Suprapubic skin (tissue), 4 donors: ENCODE measurements around the gene CDC25C. TPM values are rescaled to one million over a fixed set of nuclear protein-coding genes. Genes with fewer than 3 reads are reported as not detected.

Source experiments
- DNase-seq, 2 donors: peaks; one replicate each; pipeline ENCODE4 v3.0.0-alpha.2; 2019; ENCODE audit warnings: low spot score in 2 of 2
- H3K27ac ChIP-seq: fragments of 200-600 bp; sonication (generic); one replicate; pipeline ENCODE4 v1.5.1; 2019
- H3K27me3 ChIP-seq: fragments of 200-600 bp; sonication (generic); one replicate; pipeline ENCODE4 v1.5.1; 2019
- H3K36me3 ChIP-seq: fragments of 200-600 bp; sonication (generic); one replicate; pipeline ENCODE4 v1.5.1; 2019
- H3K4me1 ChIP-seq: fragments of 200-600 bp; sonication (generic); one replicate; pipeline ENCODE4 v1.5.1; 2019
- H3K4me3 ChIP-seq: fragments of 200-600 bp; sonication (generic); one replicate; pipeline ENCODE4 v1.5.1; 2019; ENCODE audit warnings: mild to moderate bottlenecking
- H3K9me3 ChIP-seq: fragments of 200-600 bp; sonication (generic); one replicate; pipeline ENCODE4 v1.5.1; 2019
- CTCF ChIP-seq, 2 donors: fragments of 200-600 bp in 1 of 2; fragments of 450-650 bp in 1 of 2; sonication (generic) in 1 of 2; IDR thresholded peaks; one replicate each; pipeline ENCODE4 v1.5.1; 2016 to 2019; ENCODE audit warnings: antibody characterized with exemption in 2 of 2, mild to moderate bottlenecking in 1 of 2, moderate library complexity in 1 of 2
- EP300 ChIP-seq: sonication (generic); formaldehyde crosslinking; IDR thresholded peaks from one replicate; pipeline ENCODE4 v1.6.1; 2017; ENCODE audit warnings: antibody characterized with exemption
- POLR2A ChIP-seq, 2 donors: fragments of 450-650 bp; IDR thresholded peaks; one replicate each; pipeline ENCODE4 v1.6.1; 2017; ENCODE audit warnings: antibody characterized with exemption in 2 of 2, mild to moderate bottlenecking in 2 of 2, moderate library complexity in 2 of 2
- POLR2AphosphoS5 ChIP-seq, 3 donors: sonication (generic); formaldehyde crosslinking; IDR thresholded peaks; one replicate each; pipeline ENCODE4 v1.6.1; 2017; ENCODE audit warnings: antibody characterized with exemption in 3 of 3
- WGBS: methylation state at CpG from one replicate; pipeline ENCODE4 v1.1.5; 2018; 5-methylcytosine and 5-hydroxymethylcytosine counted together
- total RNA-seq, 4 donors: library from RNA; depleted of rRNA; stranded (reverse); fragments of >200 nt; gene quantifications; one replicate each; pipeline ENCODE4 v1.1.0, GENCODE V29; 2016

CDC25C gene
- total RNA-seq, 4 donors from 2014 or later, result 0.38 to 1.6 (median 1.3) TPM

GRCh38 chr5:138339091-138339456 is 7.5 kb upstream of the CDC25C start:
- Histone ChIP-seq H3K4me3 (peak overlapping the region; percentile 83), H3K27me3 (no peaks in the 10 kb centered on the region), H3K9me3 (no peaks in the 10 kb centered on the region), H3K36me3 (peaks cover 28% of the 10 kb centered on the region), H3K4me1 (peaks cover 25% of the 10 kb centered on the region), H3K27ac (peak overlapping the region; percentile 96)
- no peak for DNase-seq
- WGBS, result 3% methylated on average over 7 of the region's 7 CpGs
- TF ChIP-seq POLR2A (IDR thresholded peaks at IDR 0.05) (no peak), POLR2AphosphoS5 (IDR thresholded peaks at IDR 0.05) (no peak), CTCF (IDR thresholded peaks at IDR 0.05) (no peak), EP300 (no peak)

GRCh38 chr5:138338411-138339090 is 6.9 kb upstream of the CDC25C start:
- no peaks in the 10 kb centered on the region for H3K27me3 ChIP-seq
- WGBS, result 0% methylated on average over 1 of the region's 22 CpGs

GRCh38 chr5:138337685-138338410 is 6.2 kb upstream of the CDC25C start, which contains the start of gene FAM53C:
TSS of gene FAM53C (plus strand) at chr5:138338266. CDS start at chr5:138341336, 3,070 bp downstream.
- Histone ChIP-seq H3K9me3 (no peaks in the 10 kb centered on the region), H3K27ac (peak within 1 kb of the TSS; percentile 96), H3K36me3 (peaks cover 16% of the 10 kb centered on the region), H3K4me1 (peaks cover 25% of the 10 kb centered on the region), H3K27me3 (no peaks in the 10 kb centered on the region), H3K4me3 (peak within 1 kb of the TSS; percentile 83)
- peak; percentile 92 to 97 (median 97) for TF ChIP-seq POLR2AphosphoS5 (IDR thresholded peaks at IDR 0.05)
- TF ChIP-seq CTCF (IDR thresholded peaks at IDR 0.05), result no peak
- TF ChIP-seq EP300, result no peak
- TF ChIP-seq POLR2A (IDR thresholded peaks at IDR 0.05), result peak; percentile 98 to 99
- DNase-seq, result peak; percentile 95
- WGBS, result under 1% methylated on average over 32 of the region's 56 CpGs

More at GRCh38 chr5:138338411-138339090, 6.9 kb upstream of the CDC25C start:
- Histone ChIP-seq H3K4me3 (peak overlapping the region; percentile 83), H3K4me1 (peaks cover 25% of the 10 kb centered on the region), H3K36me3 (peaks cover 23% of the 10 kb centered on the region), H3K9me3 (no peaks in the 10 kb centered on the region), H3K27ac (peak overlapping the region; percentile 96)
- TF ChIP-seq CTCF (IDR thresholded peaks at IDR 0.05) (no peak), EP300 (no peak), POLR2A (IDR thresholded peaks at IDR 0.05) (no peak), POLR2AphosphoS5 (IDR thresholded peaks at IDR 0.05) (no peak)
- no peak for DNase-seq

GRCh38 chr5:138336952-138337684 is 5.5 kb upstream of the CDC25C start:
- peak overlapping the region; percentile 96 for H3K27ac ChIP-seq
- H3K27me3 ChIP-seq, result no peaks in the 10 kb centered on the region
- TF ChIP-seq POLR2AphosphoS5 (IDR thresholded peaks at IDR 0.05) (no peak), EP300 (peak; percentile 30)
- peaks cover 29% of the 10 kb centered on the region for H3K4me1 ChIP-seq
- H3K9me3 ChIP-seq, result no peaks in the 10 kb centered on the region
- H3K36me3 ChIP-seq, result peaks cover 9% of the 10 kb centered on the region
- peak; percentile 91 to 93 for DNase-seq
- 18% methylated on average over 13 of the region's 13 CpGs for WGBS
- H3K4me3 ChIP-seq, result peak overlapping the region; percentile 83

GRCh38 chr5:138334867-138335447 is 3.4 kb upstream of the CDC25C start:
- Histone ChIP-seq H3K4me1 (peaks cover 34% of the 10 kb centered on the region), H3K27ac (no peak overlapping the region), H3K9me3 (no peaks in the 10 kb centered on the region), H3K27me3 (no peaks in the 10 kb centered on the region), H3K4me3 (no peak overlapping the region), H3K36me3 (no peaks in the 10 kb centered on the region)
- 70% methylated on average over 3 of the region's 3 CpGs for WGBS
- TF ChIP-seq POLR2A (IDR thresholded peaks at IDR 0.05), result no peak
- TF ChIP-seq CTCF (IDR thresholded peaks at IDR 0.05), result no peak
- TF ChIP-seq EP300, result no peak
- TF ChIP-seq POLR2AphosphoS5 (IDR thresholded peaks at IDR 0.05), result no peak
- DNase-seq, result no peak
